ENCODE measurements around the gene SMARCA2.

DNA sequence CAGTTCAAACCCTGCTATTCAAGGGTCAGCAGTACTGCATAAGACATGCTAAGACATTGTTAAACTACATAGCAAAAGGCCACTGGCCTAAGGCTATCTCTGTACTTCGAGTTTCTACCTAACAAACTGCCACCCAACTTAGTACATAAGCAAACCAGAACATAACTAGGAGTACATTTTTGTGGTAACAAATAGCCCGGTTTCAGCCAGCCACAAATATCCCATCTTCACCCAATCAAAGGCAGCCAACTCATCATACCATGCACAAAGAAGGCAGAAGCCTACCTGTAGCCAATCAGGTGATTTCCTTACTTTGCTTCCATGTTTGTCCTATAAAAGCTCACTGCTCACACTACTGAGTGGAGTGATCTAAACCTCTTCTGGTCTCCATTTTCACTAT is 201.4 kb downstream of the SMARCA2 start:
- TF ChIP-seq, protein P1, sequence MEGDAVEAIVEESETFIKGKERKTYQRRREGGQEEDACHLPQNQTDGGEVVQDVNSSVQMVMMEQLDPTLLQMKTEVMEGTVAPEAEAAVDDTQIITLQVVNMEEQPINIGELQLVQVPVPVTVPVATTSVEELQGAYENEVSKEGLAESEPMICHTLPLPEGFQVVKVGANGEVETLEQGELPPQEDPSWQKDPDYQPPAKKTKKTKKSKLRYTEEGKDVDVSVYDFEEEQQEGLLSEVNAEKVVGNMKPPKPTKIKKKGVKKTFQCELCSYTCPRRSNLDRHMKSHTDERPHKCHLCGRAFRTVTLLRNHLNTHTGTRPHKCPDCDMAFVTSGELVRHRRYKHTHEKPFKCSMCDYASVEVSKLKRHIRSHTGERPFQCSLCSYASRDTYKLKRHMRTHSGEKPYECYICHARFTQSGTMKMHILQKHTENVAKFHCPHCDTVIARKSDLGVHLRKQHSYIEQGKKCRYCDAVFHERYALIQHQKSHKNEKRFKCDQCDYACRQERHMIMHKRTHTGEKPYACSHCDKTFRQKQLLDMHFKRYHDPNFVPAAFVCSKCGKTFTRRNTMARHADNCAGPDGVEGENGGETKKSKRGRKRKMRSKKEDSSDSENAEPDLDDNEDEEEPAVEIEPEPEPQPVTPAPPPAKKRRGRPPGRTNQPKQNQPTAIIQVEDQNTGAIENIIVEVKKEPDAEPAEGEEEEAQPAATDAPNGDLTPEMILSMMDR (IDR thresholded peaks at IDR 0.05) = no peak
- no peak for TF ChIP-seq POLR2A (IDR thresholded peaks at IDR 0.05)
- no peak for TF ChIP-seq POLR2AphosphoS5 (IDR thresholded peaks at IDR 0.05)

Data from upper lobe of left lung (tissue), 4 donors.